ENCODE data around the gene GRIPAP1.

Gene GRIPAP1

GRCh38 chrX:48957477-48957826 is 44.6 kb downstream of the GRIPAP1 start, which contains the start of gene OTUD5:
TSS of gene OTUD5 (minus strand) at chrX:48957607. CDS start at chrX:48957570, 37 bp downstream.
- peak within 1 kb of the TSS; percentile 64 for H3K4me3 ChIP-seq (ENCODE audit: low read depth, low read length)
- in situ Hi-C loops (cut with HindIII; ENCODE audit: low sequenced_read_pairs) = no loop called here
- TF ChIP-seq CTCF (IDR thresholded peaks at IDR 0.05; ENCODE audit: low read depth, low read length, missing control alignments) = no peak
- DNase-seq (ENCODE audit: low read depth) = no peak

GRCh38 chrX:48956728-48957414 is 45.2 kb downstream of the GRIPAP1 start:
- no peak for DNase-seq (ENCODE audit: low read depth)
- in situ Hi-C loops (cut with HindIII; ENCODE audit: low sequenced_read_pairs) = no loop called here
- H3K4me3 ChIP-seq (ENCODE audit: low read depth, low read length) = peak overlapping the region; percentile 64
- no peak for TF ChIP-seq CTCF (IDR thresholded peaks at IDR 0.05; ENCODE audit: low read depth, low read length, missing control alignments)

- in situ Hi-C loops (cut with HindIII; ENCODE audit: low sequenced_read_pairs) = no loop called here
- no peak for TF ChIP-seq CTCF (IDR thresholded peaks at IDR 0.05; ENCODE audit: low read depth, low read length, missing control alignments)
- DNase-seq (ENCODE audit: low read depth) = no peak
- no peak overlapping the region for H3K4me3 ChIP-seq (ENCODE audit: low read depth, low read length)
Measured at GRCh38 chrX:48948589-48948988, 53.5 kb downstream of the GRIPAP1 start.

- peak; percentile 84 for TF ChIP-seq CTCF (IDR thresholded peaks at IDR 0.05; ENCODE audit: low read depth, low read length, missing control alignments)
- no peak overlapping the region for H3K4me3 ChIP-seq (ENCODE audit: low read depth, low read length)
- no peak for DNase-seq (ENCODE audit: low read depth)
- in situ Hi-C loops (cut with HindIII; ENCODE audit: low sequenced_read_pairs) = no loop called here
Measured at GRCh38 chrX:48945517-48946348, 56.3 kb downstream of the GRIPAP1 start.

- TF ChIP-seq CTCF (IDR thresholded peaks at IDR 0.05; ENCODE audit: low read depth, low read length, missing control alignments) = no peak
- in situ Hi-C loops (cut with HindIII; ENCODE audit: low sequenced_read_pairs) = no loop called here
- no peak overlapping the region for H3K4me3 ChIP-seq (ENCODE audit: low read depth, low read length)
- no peak for DNase-seq (ENCODE audit: low read depth)
Measured at GRCh38 chrX:48942895-48943294, 59.2 kb downstream of the GRIPAP1 start.

- no peak for DNase-seq (ENCODE audit: low read depth)
- in situ Hi-C loops (cut with HindIII; ENCODE audit: low sequenced_read_pairs) = no loop called here
- TF ChIP-seq CTCF (IDR thresholded peaks at IDR 0.05; ENCODE audit: low read depth, low read length, missing control alignments) = no peak
- H3K4me3 ChIP-seq (ENCODE audit: low read depth, low read length) = no peak overlapping the region
Measured at GRCh38 chrX:48940404-48940955, 61.6 kb downstream of the GRIPAP1 start.
